SIG-M5 treated with dmso at 0.1 percent for 504 hours (cell line): ENCODE measurements around the gene SLPI.

ENCODE experiments used
- DNase-seq: peaks from one replicate; lab custom pipeline; 2025; ENCODE audit not compliant: unreplicated experiment; lab: John Stamatoyannopoulos, UW

Gene SLPI

GRCh38 chr20:45254383-45255262, at the start of gene SLPI:
TSS of gene SLPI (minus strand) at chr20:45254564. CDS start at chr20:45254543, 21 bp downstream.
- peak; percentile 96 for DNase-seq

- DNase-seq: no peak
Measured at GRCh38 chr20:45303586-45304463, 49.5 kb upstream of the SLPI start.

GRCh38 chr20:45301824-45302271, 47.5 kb upstream of the SLPI start:
- no peak for DNase-seq

- DNase-seq: peak; percentile 33
Measured at GRCh38 chr20:45300961-45301360, 46.6 kb upstream of the SLPI start.

DNA sequence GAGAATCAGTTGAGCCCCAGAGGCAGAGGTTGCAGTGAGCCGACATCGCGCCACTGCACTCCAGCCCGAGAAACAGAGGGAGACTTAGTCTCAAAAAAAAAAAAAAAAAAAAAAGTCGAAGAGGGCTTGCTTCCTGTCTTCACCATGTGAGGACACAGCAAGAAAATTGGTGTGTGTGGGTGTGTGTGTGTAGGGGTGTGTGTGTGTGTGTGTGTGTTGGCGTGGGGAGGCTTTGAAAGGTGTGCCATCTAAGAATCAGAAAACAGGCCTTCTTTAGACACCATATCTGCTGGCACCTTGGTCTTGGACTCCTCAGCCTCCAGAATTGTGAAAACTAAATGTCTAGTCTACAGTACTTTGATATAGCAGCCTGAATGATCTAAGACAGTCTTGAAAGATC, 45.4 kb upstream of the SLPI start:
- no peak for DNase-seq

DNA sequence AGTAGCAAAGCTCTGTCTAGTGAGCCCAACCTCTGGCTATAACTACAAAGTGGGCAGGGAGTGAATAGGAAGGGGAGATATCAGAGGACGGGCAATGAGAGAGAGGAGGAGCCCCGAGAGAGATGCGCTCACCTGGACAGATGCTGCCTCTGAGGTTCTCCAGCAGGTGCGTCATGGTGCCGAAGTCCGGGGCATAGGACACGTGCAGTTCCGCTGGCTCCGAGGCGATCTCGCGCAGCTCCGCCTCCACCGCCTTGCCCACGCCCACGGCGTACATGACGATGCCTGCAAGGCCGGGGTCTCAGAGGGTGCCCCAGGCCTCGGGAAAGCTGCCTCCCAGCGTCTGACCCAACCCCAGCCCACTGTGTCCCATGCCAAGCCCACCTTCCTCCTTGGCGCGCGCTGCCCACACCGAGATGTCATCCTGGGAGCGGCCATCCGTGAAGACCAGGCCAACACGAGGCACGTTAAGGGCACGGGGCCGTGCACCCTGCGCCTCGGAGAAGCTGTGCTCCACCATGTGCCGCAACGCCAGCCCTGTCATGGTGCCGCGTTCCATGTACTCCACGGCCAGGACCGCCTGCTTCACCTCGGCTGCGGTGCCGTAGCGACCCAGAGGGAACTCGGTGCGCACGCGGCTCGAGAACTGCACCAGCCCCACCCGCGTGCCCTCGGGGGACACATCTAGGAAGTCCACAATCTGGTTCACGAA, 43.6 kb upstream of the SLPI start:
- DNase-seq: no peak

DNA sequence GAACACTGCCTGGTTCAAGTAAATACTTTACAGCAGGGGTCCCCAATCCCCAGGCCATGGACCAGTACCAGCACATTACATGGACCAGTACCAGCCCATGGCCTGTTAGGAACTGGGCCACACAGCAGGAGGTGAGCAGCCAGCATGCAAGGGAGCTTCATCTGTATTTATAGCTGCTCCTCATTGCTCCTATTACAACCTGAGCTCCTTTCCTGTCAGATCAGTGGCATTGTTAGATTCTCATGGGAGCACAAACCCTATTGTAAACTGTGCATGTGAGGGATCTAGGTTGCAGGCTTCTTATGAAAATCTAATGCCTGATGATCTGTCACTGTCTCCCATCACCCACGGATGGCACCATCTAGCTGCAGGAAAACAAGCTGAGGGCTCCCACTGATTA, 40.3 kb upstream of the SLPI start:
- no peak for DNase-seq

GRCh38 chr20:45294003-45294368, 39.6 kb upstream of the SLPI start:
- DNase-seq: no peak

- DNase-seq: peak; percentile 71
Measured at GRCh38 chr20:45293041-45294002, 39.0 kb upstream of the SLPI start.

DNA sequence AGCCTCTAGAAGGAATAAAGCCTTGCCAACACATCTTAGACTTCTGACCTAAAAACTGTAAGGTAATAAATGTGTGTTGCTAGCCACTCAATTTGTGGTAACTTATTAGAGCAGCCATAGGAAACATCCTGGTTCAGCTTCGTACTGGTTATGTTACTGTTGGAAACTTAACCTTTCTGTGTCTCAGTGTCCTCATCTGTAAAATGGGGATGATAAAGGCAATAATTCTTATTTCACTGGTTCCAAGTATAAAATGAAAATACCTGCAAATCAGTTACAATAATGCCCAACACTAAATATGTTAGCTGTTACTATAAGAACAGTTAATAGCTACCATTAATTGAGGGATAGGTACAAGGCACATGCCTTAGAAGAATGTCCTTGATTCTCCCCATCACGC, 38.0 kb upstream of the SLPI start:
- DNase-seq: no peak

DNA sequence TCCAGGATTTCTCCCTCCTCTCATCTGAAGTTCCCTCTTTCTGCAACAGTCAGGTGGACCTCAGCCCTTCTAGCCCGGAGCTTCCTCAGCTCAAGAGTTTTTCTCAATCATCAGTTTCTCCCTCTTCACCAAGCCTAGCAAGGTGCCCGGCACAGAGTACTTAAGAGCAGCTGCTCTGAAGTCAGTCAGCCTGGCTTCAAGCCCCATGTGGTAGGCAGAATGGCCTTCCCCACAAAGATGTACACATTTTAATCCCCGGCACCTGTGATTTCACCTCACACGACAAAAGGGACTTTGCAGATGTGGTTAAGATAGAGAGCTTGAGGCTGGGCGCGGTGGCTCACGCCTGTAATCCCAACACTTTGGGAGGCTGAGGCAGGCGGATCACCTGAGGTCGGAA, 37.2 kb upstream of the SLPI start:
- no peak for DNase-seq

DNA sequence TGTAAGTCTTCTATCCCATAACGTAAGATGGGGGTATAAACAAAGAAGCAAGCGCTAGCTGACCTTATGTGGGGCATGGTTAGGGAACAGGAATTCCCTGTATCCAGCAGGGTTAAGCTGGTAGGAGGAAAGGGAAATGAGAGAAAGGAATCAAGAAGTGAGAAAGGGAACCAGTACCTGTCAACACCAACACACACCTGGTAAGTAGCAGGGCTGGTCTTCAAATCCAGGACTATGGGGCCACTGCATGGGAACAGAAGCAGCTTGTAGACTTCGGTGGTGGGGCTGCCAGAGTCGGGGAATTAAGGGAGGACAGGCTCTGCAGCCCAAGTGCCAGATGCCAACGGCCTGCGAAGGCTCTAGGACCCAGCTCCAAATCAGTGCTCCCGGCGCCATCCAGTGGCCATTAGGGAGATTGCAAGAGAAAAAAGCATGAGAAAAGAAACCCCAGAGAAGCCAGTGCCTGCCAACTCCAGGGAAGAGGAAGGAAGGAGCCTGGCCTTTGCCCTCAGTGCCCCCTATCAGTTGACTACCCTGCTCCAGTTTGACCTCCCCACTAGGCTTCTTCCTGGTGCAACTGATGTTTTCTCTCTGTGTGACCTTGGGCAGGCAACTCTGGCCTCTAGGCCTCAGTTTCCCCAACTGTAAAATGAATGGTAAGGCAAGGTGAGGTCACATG, 36.5 kb upstream of the SLPI start:
- peak; percentile 83 for DNase-seq

GRCh38 chr20:45289942-45290676, 35.7 kb upstream of the SLPI start:
- no peak for DNase-seq

- DNase-seq: no peak
Measured at GRCh38 chr20:45288860-45289259, 34.5 kb upstream of the SLPI start.

DNA sequence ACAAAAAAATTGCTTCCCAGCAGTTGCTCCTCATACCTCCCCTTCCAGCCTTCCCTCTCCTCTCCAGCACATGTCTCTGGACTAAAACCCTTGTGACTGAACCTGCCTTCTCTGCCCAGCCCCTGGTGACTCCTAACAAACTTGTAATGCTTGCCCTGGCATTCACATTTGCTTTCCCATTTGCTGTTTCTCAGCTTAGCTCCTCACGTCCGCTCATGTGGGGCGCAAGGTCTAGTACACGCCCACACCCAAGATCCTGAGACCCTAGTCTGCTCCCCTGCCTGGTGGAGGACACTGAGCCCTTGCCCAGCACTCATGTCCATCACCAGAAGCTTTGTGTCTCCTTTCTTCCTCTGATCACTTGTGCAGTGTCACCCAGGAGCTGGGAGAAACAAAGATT, 34.0 kb upstream of the SLPI start:
- no peak for DNase-seq

DNA sequence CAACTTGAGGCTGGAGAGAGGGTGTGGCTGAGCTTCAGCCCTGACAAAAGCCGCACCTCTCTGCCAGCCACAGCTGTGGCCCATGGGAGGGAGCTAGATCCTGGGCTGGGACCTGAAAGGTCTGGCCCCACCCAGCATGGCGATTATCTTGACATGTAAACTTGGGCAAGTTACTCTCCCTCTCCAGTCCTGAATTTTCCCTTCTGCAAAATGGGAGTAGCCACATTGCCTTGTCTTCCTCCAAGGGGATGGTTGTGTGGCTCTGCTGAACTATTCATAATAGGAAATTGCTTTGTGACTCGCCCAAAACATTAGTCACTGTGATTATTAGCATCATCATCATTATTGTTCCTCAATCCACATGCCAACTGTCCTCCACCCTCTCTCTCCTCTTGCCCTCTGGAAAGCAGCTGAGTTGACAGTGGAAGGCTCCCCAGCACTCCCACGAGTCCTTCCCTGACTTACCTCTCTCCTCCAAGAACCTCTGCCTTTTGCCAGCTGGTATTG, 29.2 kb upstream of the SLPI start:
- no peak for DNase-seq

GRCh38 chr20:45282700-45283550, 28.6 kb upstream of the SLPI start:
- DNase-seq: no peak

DNA sequence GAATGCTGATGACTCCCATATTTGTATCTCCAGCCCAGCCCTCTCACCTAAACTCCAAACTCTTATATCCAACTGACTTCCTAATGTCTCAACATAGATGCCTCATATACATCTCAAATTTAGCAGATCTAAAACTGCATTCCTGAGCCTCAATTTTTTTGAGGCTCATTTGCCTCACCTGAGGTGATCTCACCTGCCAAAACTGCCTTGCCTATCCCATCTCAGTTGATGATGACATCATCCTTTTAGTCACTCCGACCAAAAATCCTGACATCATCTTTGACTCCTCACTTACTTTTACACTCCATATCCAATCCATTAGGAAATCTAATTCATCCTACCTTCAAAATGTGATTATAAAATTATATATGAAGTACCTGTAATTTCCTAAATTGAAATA, 25.6 kb upstream of the SLPI start:
- no peak for DNase-seq
